RWPE2 (cell line): Measurements from ENCODE around the gene SGCE.

Experiments used
- ATAC-seq: fragments of 200-7000 bp; cut with Tn5 transposase; 3 replicates; pipeline ENCODE4 v1.9.1; 2021; ENCODE audit warnings: low read depth
- DNase-seq: peaks from one replicate; pipeline ENCODE4 v3.0.0-alpha.2; 2020; ENCODE audit warnings: low spot score
- H3K27ac ChIP-seq: fragments of 450-650 bp; 2 replicates; pipeline ENCODE4 v1.5.1; 2017; ENCODE audit warnings: mild to moderate bottlenecking; ENCODE audit not compliant: poor library complexity, severe bottlenecking
- H3K27me3 ChIP-seq: fragments of 250-450 bp; sonication (Bioruptor Pico); 2 replicates; pipeline ENCODE4 v1.5.1; 2021; ENCODE audit warnings: mild to moderate bottlenecking, moderate library complexity; ENCODE audit not compliant: insufficient read depth, poor library complexity, severe bottlenecking
- H3K36me3 ChIP-seq: fragments of 250-450 bp; sonication (Bioruptor Pico); 2 replicates; pipeline ENCODE4 v1.5.1; 2020; ENCODE audit warnings: low read depth, mild to moderate bottlenecking, moderate library complexity
- H3K4me1 ChIP-seq: fragments of 250-450 bp; sonication (Bioruptor Pico); 2 replicates; pipeline ENCODE4 v1.5.1; 2021; ENCODE audit warnings: mild to moderate bottlenecking, moderate library complexity; ENCODE audit not compliant: insufficient read depth, poor library complexity, severe bottlenecking
- H3K4me3 ChIP-seq: fragments of 250-450 bp; sonication (Bioruptor Pico); 2 replicates; pipeline ENCODE4 v1.5.1; 2021; ENCODE audit warnings: mild to moderate bottlenecking, moderate library complexity; ENCODE audit not compliant: severe bottlenecking
- H3K9me3 ChIP-seq: fragments of 250-450 bp; sonication (Bioruptor Pico); 2 replicates; pipeline ENCODE4 v1.5.1; 2021; ENCODE audit warnings: mild to moderate bottlenecking, moderate library complexity; ENCODE audit not compliant: severe bottlenecking
- TF ChIP-seq, protein P1 (sequence below): fragments of 450-650 bp; IDR thresholded peaks from one replicate; pipeline ENCODE4 v1.5.1; 2017; ENCODE audit warnings: mild to moderate bottlenecking, moderate library complexity; ENCODE audit not compliant: poor library complexity, severe bottlenecking

The SGCE gene

DNA sequence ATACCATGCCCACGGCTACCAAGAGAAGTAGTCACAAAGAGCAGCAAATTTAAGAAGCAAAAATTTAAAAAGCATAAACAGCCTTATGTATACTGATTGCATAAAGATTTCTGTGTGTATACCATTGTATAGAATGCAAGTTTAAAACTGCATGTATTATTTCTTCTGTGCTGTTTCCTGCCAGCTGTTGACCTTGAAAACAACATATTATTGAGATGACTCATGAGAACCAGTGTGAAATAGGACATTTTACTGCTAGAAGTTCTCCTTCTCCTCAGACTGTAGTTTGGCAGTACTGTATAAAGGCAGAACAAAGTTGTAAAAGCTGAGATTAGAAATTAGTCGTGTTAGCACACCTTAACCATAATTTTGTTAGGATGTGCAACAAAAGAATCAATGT lies 42.3 kb upstream of the SGCE start:
- Histone ChIP-seq H3K27me3 (no peaks in the 10 kb centered on the region), H3K27ac (peak overlapping the region; percentile 92), H3K4me3 (no peak overlapping the region), H3K36me3 (no peaks in the 10 kb centered on the region), H3K9me3 (no peaks in the 10 kb centered on the region), H3K4me1 (peaks cover 34% of the 10 kb centered on the region)
- ATAC-seq (peak; percentile 60), DNase-seq (no peak)
- TF ChIP-seq, protein P1, sequence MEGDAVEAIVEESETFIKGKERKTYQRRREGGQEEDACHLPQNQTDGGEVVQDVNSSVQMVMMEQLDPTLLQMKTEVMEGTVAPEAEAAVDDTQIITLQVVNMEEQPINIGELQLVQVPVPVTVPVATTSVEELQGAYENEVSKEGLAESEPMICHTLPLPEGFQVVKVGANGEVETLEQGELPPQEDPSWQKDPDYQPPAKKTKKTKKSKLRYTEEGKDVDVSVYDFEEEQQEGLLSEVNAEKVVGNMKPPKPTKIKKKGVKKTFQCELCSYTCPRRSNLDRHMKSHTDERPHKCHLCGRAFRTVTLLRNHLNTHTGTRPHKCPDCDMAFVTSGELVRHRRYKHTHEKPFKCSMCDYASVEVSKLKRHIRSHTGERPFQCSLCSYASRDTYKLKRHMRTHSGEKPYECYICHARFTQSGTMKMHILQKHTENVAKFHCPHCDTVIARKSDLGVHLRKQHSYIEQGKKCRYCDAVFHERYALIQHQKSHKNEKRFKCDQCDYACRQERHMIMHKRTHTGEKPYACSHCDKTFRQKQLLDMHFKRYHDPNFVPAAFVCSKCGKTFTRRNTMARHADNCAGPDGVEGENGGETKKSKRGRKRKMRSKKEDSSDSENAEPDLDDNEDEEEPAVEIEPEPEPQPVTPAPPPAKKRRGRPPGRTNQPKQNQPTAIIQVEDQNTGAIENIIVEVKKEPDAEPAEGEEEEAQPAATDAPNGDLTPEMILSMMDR, result no peak

- DNase-seq (no peak), ATAC-seq (peak; percentile 84)
- TF ChIP-seq, protein P1, result no peak
- H3K36me3 ChIP-seq, result no peaks in the 10 kb centered on the region
- H3K4me3 ChIP-seq, result no peak overlapping the region
- H3K4me1 ChIP-seq, result peaks cover 34% of the 10 kb centered on the region
- H3K27ac ChIP-seq, result peak overlapping the region; percentile 92
- no peaks in the 10 kb centered on the region for H3K27me3 ChIP-seq
- no peaks in the 10 kb centered on the region for H3K9me3 ChIP-seq
These were observed 41.4 kb upstream of the SGCE start for GRCh38 chr7:94697035-94697974.

DNA sequence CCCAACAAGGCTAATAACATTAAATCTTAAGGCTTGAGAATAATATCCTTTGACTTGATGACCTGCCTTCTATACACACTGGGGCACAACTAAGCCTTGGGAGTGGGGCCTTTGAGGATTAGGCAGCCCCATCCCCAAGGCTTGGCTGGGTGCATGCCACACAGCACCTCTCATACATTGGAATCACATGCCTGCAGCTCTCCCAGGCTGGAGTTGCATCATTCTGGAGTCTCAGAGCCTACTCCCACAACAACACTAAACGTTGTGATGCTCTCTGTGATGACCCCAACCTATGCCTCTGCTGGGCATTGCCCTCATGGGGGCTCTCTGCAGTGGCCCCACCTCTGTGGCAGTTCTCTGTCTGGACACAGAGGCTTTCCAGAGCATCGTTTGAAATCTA lies 31.9 kb upstream of the SGCE start:
- no peaks in the 10 kb centered on the region for H3K36me3 ChIP-seq
- DNase-seq (no peak), ATAC-seq (no peak)
- H3K27me3 ChIP-seq, result no peaks in the 10 kb centered on the region
- no peak overlapping the region for H3K27ac ChIP-seq
- peaks cover 2% of the 10 kb centered on the region for H3K4me1 ChIP-seq
- no peaks in the 10 kb centered on the region for H3K9me3 ChIP-seq
- TF ChIP-seq, protein P1, result no peak
- H3K4me3 ChIP-seq, result no peak overlapping the region

DNA sequence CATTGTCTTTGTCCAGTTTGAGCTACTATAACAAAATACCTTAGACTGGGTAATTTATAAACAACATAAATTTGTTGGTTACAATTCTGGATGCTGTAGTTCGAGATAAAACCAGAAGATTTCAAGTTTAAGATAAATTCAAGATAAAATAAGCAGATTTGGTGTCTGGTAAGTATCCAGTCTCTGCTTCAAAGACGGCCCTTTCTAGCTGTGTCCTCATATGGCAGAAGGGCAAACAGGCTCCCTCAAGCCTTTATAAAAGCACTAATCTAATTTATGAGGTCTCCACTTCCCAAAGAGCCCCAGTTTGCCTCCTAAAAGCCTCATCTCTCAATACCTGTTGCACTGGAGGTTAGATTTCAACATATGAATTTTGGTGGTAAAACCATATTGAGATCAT lies 31.1 kb upstream of the SGCE start:
- no peak for ATAC-seq
- H3K4me3 ChIP-seq, result no peak overlapping the region
- H3K9me3 ChIP-seq, result no peaks in the 10 kb centered on the region
- no peaks in the 10 kb centered on the region for H3K36me3 ChIP-seq
- DNase-seq, result no peak
- no peaks in the 10 kb centered on the region for H3K27me3 ChIP-seq
- TF ChIP-seq, protein P1, result no peak
- no peak overlapping the region for H3K27ac ChIP-seq
- H3K4me1 ChIP-seq, result peaks cover 2% of the 10 kb centered on the region

DNA sequence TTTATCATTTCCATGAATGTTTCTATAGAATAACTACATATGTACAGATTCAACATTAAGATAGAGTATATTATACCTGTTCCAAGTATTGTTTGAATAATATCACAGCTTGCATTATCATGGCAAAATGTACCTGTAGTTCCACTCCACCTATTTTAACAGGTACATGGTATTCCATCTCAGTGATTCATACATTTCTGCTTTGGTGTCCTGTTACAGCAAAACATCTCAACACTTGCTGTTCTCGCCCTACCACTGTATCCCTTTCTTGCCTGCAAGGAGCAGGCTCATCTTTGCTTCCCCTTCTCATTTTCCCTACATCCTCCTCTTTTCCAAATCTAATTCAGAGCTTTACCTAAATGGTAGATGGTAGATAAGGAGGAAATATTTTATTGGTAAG lies 27.1 kb upstream of the SGCE start:
- no peak overlapping the region for H3K4me3 ChIP-seq

More for the DNA sequence above, 27.1 kb upstream of the SGCE start:
- no peaks in the 10 kb centered on the region for H3K27me3 ChIP-seq
- ATAC-seq (peak; percentile 67; the same call in 2 of the 3 replicates), DNase-seq (no peak)
- H3K36me3 ChIP-seq, result no peaks in the 10 kb centered on the region
- no peak overlapping the region for H3K27ac ChIP-seq
- TF ChIP-seq, protein P1, result no peak
- peaks cover 2% of the 10 kb centered on the region for H3K4me1 ChIP-seq
- no peaks in the 10 kb centered on the region for H3K9me3 ChIP-seq
